HEK293 (cell line): Measurements from ENCODE around the gene LIN7A.

ENCODE experiments used
- PBX3 ChIP-seq: sonication (generic); formaldehyde crosslinking; IDR thresholded peaks from 2 replicates; pipeline ENCODE4 v1.8.1; 2022; ENCODE audit warnings: mild to moderate bottlenecking, moderate library complexity, missing genetic modification reagents
- PRDM1 ChIP-seq: fragments of 450-650 bp; formaldehyde crosslinking; IDR thresholded peaks from 2 replicates; pipeline ENCODE4; 2016; ENCODE audit warnings: missing biosample characterization, missing genetic modification characterization
- ZFP3 ChIP-seq: fragments of 450-650 bp; formaldehyde crosslinking; IDR thresholded peaks from 2 replicates; pipeline ENCODE4 v1.5.1; 2016; ENCODE audit warnings: low read depth, missing biosample characterization, missing genetic modification characterization
- ZNF148 ChIP-seq: fragments of 450-650 bp; formaldehyde crosslinking; IDR thresholded peaks from 2 replicates; pipeline ENCODE4 v1.5.0; 2017; ENCODE audit warnings: missing biosample characterization, missing genetic modification characterization, borderline replicate concordance
- ZNF521 ChIP-seq: fragments of 450-650 bp; formaldehyde crosslinking; IDR thresholded peaks from 2 replicates; pipeline ENCODE4 v1.5.1; 2017; ENCODE audit warnings: missing biosample characterization, mild to moderate bottlenecking, missing genetic modification characterization

GRCh38 chr12:80769553-80770140 is 168.1 kb downstream of the LIN7A start:
- TF ChIP-seq ZNF148 (tag by site-specific recombination): no peak
- no peak for TF ChIP-seq ZNF521 (tag by site-specific recombination)
- no peak for TF ChIP-seq PRDM1
- no peak for TF ChIP-seq PBX3 (CRISPR knock-in tag)
- TF ChIP-seq ZFP3 (tag by site-specific recombination): no peak
